Measurements from ENCODE around the gene TTC3.

Gene TTC3

DNA sequence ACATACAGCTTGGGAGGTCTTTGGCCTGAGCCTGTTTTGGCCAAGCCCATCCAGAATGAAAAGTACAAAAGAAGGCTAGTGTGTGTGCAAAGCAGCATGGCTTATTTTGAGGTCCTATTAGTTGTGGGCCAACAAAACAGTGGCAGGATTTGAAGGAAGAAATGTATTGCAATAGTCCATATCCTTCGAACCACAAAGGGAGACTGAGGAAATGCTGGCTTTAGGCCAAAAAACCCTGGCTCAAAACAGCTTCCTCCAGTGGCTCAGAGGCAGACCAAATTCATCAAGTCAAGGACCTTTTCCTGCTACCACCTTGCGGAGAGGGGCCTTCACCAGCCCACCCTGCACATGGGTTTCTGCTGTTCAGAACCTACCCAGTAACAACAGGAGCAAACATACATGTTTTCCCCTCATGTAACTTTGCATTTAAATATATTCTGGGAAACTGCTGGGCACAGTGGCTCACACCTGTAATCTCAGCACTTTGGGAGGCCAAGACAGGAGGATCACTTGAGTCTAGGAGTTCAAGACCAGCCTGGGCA, 150.8 kb downstream of the TTC3 start:
- DNase-seq, result no peak
- H3K27me3 Mint-ChIP-seq, result no peaks in the 10 kb centered on the region
- no peak for ATAC-seq
- H3K9me3 Mint-ChIP-seq, result no peaks in the 10 kb centered on the region
- H3K4me3 Mint-ChIP-seq, result peak overlapping the region in 1 of 2 donors; percentile 70
- H3K4me1 Mint-ChIP-seq, result peaks cover 62% of the 10 kb centered on the region
- H3K27ac Mint-ChIP-seq, result peak overlapping the region in 1 of 2 donors; percentile 63

DNA sequence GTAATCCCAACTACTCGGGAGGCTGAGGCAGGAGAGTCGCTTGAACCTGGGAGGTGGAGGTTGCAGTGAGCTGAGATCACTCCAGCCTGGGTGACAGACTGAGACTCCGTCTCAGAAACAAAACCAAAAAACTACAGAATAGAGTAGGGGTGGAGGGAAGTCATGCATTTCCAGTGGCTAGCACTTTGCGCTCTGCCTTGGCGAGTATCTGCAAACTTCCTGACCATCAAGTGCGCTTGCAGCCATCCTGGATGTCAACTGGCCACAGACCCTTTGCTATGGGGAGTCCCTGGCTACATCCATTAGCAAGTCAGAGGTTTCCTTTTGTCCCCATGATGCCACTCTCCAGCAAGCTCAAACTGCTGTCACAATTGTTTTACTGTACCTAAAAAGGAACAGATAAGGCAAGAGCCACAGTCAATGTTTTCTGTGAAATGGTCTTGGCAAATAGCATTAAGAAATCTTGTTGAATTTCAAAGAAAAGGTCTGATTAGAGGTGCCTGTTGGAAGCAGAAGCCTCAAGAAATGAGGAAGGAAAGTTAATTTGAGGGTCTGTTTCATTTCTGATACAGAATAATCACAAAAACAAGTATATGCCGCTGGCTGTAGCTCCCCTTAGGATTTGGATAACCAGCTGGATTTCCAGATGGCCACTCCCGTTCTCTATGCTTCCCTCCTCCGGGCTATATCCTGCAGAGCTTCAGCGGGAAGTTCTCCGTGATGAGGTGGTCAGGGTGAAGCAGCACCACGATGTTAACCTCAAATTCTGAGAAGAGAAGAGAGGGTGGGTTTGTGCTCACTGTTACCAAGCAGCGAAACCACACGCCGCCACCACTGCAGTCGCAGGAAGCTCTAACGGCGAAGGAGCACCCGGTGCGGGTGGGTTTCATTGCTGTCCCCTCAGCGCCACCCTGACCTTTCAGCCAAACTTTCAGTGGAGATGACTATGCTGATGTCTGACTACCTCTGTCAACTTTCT, 152.1 kb downstream of the TTC3 start:
- Mint-ChIP-seq H3K27me3 (no peaks in the 10 kb centered on the region), H3K4me1 (peaks cover 54% of the 10 kb centered on the region), H3K4me3 (peak overlapping the region; percentile 66 to 70), H3K9me3 (no peaks in the 10 kb centered on the region), H3K27ac (peak overlapping the region; percentile 84 to 92)
- peak; percentile 67 for ATAC-seq
- peak; percentile 57 to 70 for DNase-seq

DNA sequence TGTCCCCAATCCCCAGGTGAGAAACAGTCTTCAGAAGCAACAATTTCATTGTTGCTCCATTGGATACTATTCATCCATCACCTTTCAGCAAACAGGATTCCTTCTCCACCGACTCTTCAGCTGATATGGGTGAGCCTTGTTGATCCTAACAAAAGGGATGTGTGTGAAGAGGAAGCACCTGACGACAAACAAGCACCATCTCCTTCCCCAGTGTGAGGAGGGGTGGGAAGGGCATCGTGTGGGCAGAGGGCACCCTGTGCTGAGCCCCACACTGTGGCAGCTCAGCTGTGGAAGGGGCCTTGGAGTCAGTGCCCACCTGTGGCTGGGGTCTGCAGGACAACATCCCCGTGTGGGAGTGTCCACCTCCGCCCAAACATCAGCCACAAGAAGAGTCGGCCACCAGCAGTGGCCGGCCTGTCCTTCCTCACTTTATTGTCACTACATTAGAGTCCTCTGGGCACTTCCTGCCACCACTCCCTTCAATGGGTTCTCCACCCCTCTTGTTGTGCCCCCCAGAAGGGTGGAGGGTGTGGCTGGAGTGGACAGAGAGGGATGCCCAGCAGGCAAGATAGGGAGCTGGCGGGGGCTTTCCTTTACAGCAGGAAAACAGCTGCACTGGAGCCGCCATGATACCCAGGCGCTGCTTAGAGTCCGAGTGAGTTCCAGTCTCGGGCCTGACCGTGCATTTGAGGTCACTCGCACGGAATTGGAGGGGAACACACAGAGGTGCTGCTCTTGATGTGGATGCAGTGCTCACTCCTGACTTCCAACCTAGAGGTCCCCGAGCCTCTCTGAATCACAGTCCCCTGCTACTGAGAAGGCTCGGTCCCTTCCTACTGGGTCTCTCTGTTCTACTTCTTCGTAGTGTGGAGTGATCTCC, 153.2 kb downstream of the TTC3 start:
- H3K4me3 Mint-ChIP-seq, result peak overlapping the region; percentile 66 to 70
- no peaks in the 10 kb centered on the region for H3K9me3 Mint-ChIP-seq
- no peaks in the 10 kb centered on the region for H3K27me3 Mint-ChIP-seq
- H3K27ac Mint-ChIP-seq, result peak overlapping the region; percentile 85 to 89
- DNase-seq (no peak), ATAC-seq (no peak)
- peaks cover 56% of the 10 kb centered on the region for H3K4me1 Mint-ChIP-seq

DNA sequence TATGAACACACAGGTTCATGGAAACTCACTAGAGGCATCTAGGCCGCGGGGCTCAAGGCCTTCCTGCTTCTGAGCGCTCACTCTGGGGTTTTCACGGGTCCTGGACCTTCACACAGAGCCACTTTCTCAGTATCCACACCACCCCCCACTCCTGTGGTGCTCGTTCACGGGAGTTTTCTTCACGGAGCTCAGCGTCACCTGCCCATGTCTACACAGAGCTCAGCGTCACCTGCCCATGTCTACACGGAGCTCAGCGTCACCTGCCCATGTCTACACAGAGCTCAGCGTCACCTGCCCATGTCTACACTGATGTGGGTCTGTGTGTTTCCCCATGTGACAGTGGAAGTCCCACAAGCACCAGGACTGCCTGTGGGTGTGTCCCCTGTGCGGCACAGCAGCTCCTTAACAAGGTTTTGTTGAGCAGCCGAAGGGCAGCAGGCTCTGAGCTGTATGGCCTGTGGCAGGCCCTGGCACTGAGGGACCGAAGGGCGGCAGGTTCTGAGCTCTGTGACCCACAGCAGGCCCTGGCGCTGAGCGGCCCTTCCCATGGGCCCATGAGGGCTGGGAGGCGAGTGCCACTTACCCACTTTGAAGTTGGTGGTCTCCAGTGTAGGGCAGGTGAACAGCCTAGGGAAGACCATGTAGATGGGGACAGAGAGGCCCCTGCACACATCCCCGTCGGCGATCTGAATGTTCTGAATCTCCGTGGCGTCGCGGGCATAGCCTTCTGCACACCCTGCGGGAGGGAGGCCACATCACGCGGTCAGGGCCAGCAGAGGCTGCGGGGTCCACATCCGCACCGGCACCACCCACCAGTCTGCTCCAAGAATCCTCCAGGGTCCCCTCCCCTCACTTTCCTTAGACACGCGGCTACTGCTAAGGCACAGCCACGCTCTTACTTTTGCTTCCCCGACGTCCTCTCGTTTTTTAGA, 154.3 kb downstream of the TTC3 start:
- H3K4me3 Mint-ChIP-seq, result no peak overlapping the region

DNA sequence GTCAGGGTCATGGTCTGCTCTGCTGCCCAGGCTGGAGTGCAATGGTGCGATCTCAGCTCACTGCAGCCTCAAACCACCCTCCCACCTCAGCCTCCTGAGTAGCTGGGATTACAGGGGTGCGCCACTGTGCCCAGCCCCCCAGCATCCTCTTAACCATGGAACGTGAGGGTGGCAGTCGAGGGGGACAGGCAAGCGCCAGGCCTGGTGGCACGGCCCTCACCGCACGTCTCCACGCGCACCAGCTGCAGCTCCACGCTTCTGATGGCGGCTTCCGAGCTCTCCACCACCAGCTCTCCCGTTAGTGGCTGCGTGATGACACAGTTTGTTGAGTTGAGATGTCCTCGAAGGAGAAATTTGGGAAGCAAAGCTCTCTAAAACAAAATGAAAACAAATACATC, 154.9 kb downstream of the TTC3 start:
- H3K4me1 Mint-ChIP-seq, result peaks cover 61% of the 10 kb centered on the region
- H3K27ac Mint-ChIP-seq, result no peak overlapping the region
- no peaks in the 10 kb centered on the region for H3K27me3 Mint-ChIP-seq
- H3K9me3 Mint-ChIP-seq, result no peaks in the 10 kb centered on the region
- ATAC-seq (no peak), DNase-seq (no peak)
- no peak overlapping the region for H3K4me3 Mint-ChIP-seq

More for the DNA sequence above, 154.3 kb downstream of the TTC3 start:
- DNase-seq (no peak), ATAC-seq (no peak)
- Mint-ChIP-seq H3K9me3 (no peaks in the 10 kb centered on the region), H3K4me1 (peaks cover 64% of the 10 kb centered on the region), H3K27ac (peak overlapping the region in 1 of 2 donors; percentile 72), H3K27me3 (no peaks in the 10 kb centered on the region)

GRCh38 chr21:37230632-37231248, 157.7 kb downstream of the TTC3 start:
- ATAC-seq (no peak), DNase-seq (no peak)
- H3K9me3 Mint-ChIP-seq, result no peaks in the 10 kb centered on the region
- peaks cover 34% of the 10 kb centered on the region for H3K4me1 Mint-ChIP-seq
- no peaks in the 10 kb centered on the region for H3K27me3 Mint-ChIP-seq
- H3K4me3 Mint-ChIP-seq, result no peak overlapping the region
- peak overlapping the region; percentile 22 to 83 for H3K27ac Mint-ChIP-seq

DNA sequence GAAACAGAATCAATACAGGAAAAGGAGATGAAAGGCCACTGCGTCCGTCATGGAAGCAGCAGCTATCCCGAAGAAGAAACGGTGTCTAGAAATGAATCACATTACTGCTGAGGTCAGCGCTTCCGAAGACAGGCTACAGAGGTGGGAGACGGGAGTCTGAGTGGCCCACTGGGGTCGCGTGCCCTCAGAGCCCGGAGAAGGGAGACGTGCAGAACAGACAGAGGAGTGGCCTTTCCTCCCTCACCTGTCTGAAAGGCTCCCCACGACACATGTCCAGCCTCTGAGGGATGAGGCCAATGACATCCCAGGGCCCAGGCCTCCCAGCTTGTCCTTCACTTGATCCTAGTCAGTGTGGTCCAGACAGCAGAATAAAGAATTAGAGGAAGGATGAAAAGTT, 158.2 kb downstream of the TTC3 start:
- DNase-seq (no peak), ATAC-seq (no peak)
- Mint-ChIP-seq H3K9me3 (no peaks in the 10 kb centered on the region), H3K27me3 (no peaks in the 10 kb centered on the region), H3K27ac (peak overlapping the region; percentile 5 to 22), H3K4me3 (no peak overlapping the region), H3K4me1 (peaks cover 29% of the 10 kb centered on the region)

GRCh38 chr21:37231671-37232070, 158.6 kb downstream of the TTC3 start:
- Mint-ChIP-seq H3K4me1 (peaks cover 25% of the 10 kb centered on the region), H3K27me3 (no peaks in the 10 kb centered on the region), H3K4me3 (no peak overlapping the region), H3K27ac (peak overlapping the region in 1 of 2 donors; percentile 27), H3K9me3 (no peaks in the 10 kb centered on the region)
- no peak for ATAC-seq
- DNase-seq, result no peak

DNA sequence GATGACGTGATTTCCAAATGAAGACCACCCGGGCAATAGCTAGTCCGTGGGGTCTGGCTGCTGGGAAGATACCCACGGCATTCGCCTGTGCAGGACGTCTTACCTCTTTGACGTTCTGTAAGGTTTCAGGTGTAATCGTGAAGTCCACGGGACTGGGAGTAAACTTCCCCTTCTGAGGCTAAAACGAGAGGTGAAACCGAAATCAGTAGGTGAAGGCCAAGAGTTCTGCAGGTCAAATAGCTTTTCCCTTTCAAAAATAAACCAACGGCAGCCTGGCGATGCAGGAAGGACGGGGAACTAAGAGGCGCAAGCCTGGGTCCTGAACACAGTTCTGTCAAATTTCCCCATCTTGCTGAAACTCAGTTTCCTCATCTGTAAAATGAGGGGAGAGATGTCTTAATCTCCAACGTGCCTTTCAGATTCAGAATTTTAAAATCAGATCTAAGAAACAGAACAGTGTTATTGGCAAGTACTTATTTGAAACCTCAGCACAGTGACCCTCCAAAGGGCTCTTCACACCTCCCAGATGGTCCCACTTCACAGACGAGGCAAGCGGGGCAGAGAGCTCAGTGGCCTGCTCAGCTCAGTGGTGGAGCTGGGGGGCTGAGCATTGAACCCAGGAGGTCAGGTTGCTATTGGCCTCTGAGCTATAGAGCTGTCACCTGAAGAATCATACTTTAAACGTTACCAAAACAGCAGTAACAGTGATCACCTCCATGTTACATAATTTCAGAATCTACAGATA, 159.4 kb downstream of the TTC3 start:
- DNase-seq (no peak), ATAC-seq (no peak)
- Mint-ChIP-seq H3K27me3 (no peaks in the 10 kb centered on the region), H3K9me3 (no peaks in the 10 kb centered on the region), H3K4me1 (peaks cover 27% of the 10 kb centered on the region), H3K27ac (peak overlapping the region in 1 of 2 donors; percentile 48), H3K4me3 (no peak overlapping the region)

DNA sequence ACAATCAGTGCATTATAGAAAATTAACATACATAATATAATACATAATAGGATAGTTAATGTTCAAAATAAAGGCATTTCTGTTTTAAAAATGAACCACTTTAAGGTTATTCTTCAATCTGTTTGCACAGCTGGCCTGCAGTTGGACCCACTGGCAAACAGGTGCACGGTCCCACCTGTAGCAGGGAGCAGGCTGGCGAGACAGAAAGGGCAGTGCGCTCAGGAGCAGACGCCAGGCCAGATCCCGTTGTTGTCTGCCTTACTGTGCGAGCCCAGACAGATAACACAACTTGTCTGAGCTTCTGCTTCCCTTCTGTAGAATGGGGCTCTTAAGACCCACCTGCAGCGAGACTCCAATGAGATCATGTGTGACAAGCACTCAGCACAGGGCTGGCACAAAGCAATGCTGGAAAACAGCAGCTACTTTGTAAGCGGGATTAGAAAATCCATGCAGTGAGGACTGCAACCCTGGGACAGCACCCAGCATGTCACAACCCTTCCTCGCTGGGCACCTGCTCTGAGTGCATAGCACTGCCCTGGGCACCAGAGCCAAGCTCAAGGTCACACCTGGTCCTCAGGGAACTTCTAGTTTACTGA, 160.6 kb downstream of the TTC3 start:
- peaks cover 39% of the 10 kb centered on the region for H3K4me1 Mint-ChIP-seq
- no peaks in the 10 kb centered on the region for H3K27me3 Mint-ChIP-seq
- no peaks in the 10 kb centered on the region for H3K9me3 Mint-ChIP-seq
- H3K4me3 Mint-ChIP-seq, result no peak overlapping the region
- ATAC-seq (no peak), DNase-seq (no peak)
- no peak overlapping the region for H3K27ac Mint-ChIP-seq

- H3K9me3 Mint-ChIP-seq, result no peaks in the 10 kb centered on the region
- H3K4me1 Mint-ChIP-seq, result peaks cover 42% of the 10 kb centered on the region
- H3K27me3 Mint-ChIP-seq, result no peaks in the 10 kb centered on the region
- H3K27ac Mint-ChIP-seq, result peak overlapping the region; percentile 74 to 84
- no peak overlapping the region for H3K4me3 Mint-ChIP-seq
- DNase-seq (no peak), ATAC-seq (no peak)
These were observed 164.3 kb downstream of the TTC3 start for GRCh38 chr21:37237346-37237745.

DNA sequence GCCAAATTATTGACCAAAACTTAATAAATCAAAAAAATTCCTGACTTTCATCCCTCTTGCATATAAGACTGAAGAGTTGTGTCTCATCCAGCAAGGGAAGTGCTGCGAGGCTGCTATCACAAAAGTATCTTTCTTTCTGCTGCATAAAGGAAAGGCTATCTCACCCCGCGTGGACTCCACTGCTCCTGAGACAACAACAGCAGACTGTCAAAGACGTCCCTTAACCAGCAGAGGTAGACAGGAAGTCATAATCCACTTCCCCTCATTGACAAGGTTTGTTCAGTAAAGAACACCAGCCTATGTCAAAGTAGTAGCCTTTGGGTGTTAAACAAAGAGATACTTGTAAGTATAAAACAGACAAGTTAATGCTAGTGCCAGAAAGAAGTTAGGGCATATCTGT, 164.7 kb downstream of the TTC3 start:
- ATAC-seq, result no peak
- peaks cover 42% of the 10 kb centered on the region for H3K4me1 Mint-ChIP-seq
- no peak for DNase-seq
- H3K27ac Mint-ChIP-seq, result peak overlapping the region; percentile 74 to 84
- H3K4me3 Mint-ChIP-seq, result no peak overlapping the region
- no peaks in the 10 kb centered on the region for H3K9me3 Mint-ChIP-seq
- H3K27me3 Mint-ChIP-seq, result no peaks in the 10 kb centered on the region

- Mint-ChIP-seq H3K9me3 (no peaks in the 10 kb centered on the region), H3K27ac (no peak overlapping the region), H3K4me1 (peaks cover 73% of the 10 kb centered on the region), H3K27me3 (no peaks in the 10 kb centered on the region), H3K4me3 (no peak overlapping the region)
- ATAC-seq, result no peak
- DNase-seq, result no peak
These were observed 167.9 kb downstream of the TTC3 start for GRCh38 chr21:37240978-37241377.

Data from stimulated activated naive CD8-positive, alpha-beta T cell treated with anti-CD3 and anti-CD28 coated beads, Interleukin-15, amount 100 ng/mL, for 72 hours (primary cell).